Loucy (cell line): ENCODE results near the gene SHROOM2.

Source experiments
- CTCF ChIP-seq: fragments of 200-600 bp; sonication (generic); conservative IDR thresholded peaks from 2 replicates; pipeline ENCODE4 v1.5.1; 2014; ENCODE audit warnings: mild to moderate bottlenecking, antibody characterized with exemption, low read length
- EZH2phosphoT487 ChIP-seq: fragments of 200-600 bp; IDR thresholded peaks from 2 replicates; pipeline ENCODE4 v1.6.1; 2018; ENCODE audit warnings: antibody characterized with exemption, mild to moderate bottlenecking, moderate library complexity, borderline replicate concordance

- TF ChIP-seq CTCF (no peak), EZH2phosphoT487 (no peak)
These were observed 49.5 kb downstream of the SHROOM2 start for GRCh38 chrX:9835585-9836210.
